LNCAP (cell line): ENCODE results near the gene HIRIP3.

Experiments
- CTCF ChIP-seq: fragments of 450-650 bp; IDR thresholded peaks from 2 replicates; pipeline ENCODE4 v1.5.1; 2017; ENCODE audit warnings: mild to moderate bottlenecking

The HIRIP3 gene, protein sequence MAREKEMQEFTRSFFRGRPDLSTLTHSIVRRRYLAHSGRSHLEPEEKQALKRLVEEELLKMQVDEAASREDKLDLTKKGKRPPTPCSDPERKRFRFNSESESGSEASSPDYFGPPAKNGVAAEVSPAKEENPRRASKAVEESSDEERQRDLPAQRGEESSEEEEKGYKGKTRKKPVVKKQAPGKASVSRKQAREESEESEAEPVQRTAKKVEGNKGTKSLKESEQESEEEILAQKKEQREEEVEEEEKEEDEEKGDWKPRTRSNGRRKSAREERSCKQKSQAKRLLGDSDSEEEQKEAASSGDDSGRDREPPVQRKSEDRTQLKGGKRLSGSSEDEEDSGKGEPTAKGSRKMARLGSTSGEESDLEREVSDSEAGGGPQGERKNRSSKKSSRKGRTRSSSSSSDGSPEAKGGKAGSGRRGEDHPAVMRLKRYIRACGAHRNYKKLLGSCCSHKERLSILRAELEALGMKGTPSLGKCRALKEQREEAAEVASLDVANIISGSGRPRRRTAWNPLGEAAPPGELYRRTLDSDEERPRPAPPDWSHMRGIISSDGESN

GRCh38 chr16:29995324-29995910 lies at the start of gene HIRIP3:
Gene HIRIP3, minus strand, starts transcription at chr16:29995617. Its CDS starts 12 bp downstream, at chr16:29995605.
- no peak for TF ChIP-seq CTCF

- peak; percentile 42 for TF ChIP-seq CTCF
These were observed 46.4 kb upstream of the HIRIP3 start for GRCh38 chr16:30041841-30042240.

- TF ChIP-seq CTCF: no peak
These were observed 44.8 kb upstream of the HIRIP3 start for GRCh38 chr16:30040221-30040620.

DNA sequence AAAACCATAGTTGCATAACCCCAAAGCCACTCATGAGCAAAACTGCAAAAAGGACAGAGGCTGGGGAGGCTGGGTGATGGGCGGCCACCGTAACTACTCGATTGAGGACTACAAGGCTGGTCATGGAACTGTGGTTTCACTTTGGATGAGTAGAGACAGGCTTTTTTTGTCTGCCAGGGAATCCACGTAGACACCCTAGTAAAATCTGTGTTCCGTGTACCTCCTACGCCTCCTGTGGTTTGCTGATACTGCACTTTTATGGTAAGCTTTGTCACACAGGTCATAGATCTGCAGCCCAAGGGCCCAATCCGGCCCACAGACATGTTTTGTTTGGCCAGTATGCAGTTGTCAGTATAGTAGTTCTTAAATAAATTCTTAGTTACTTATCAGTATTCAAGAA lies 37.9 kb upstream of the HIRIP3 start:
- TF ChIP-seq CTCF: no peak

DNA sequence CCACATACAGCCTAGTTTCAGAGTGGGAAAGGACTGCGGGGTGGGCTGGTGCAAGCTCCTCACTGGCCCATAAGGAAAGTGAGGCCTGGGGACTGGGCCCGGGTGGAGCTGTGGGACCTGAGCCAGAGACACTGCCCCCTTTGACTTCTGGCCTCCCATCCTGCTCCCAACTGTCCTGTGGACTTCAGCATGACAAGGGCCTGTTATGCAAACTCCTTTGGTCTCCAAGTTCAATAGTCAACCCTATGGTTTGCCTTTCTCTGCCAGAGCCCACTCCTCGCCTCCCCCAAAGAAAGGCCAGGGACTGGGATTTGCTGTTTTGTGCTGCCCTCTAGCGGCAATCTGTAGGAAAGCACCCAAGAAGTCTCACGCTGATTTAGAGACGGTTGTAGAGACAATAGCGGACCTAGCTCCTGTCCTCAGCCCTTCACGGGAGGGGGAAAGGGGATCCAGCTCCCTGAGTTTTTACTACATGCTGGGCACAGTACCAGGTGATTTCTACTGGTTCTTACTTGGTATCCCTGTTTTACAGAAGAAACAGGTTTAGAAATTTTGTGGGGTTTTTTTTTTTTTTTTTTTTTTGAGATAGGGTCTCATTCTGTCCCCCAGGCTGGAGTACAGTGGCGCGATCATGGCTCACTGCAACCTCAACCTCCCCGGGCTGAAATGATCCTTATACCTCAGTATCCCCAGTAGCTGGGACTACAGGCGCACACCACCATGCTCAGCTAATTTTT lies 36.8 kb upstream of the HIRIP3 start:
- TF ChIP-seq CTCF: peak; percentile 88

GRCh38 chr16:30031477-30031918 lies 36.1 kb upstream of the HIRIP3 start:
- TF ChIP-seq CTCF: no peak

DNA sequence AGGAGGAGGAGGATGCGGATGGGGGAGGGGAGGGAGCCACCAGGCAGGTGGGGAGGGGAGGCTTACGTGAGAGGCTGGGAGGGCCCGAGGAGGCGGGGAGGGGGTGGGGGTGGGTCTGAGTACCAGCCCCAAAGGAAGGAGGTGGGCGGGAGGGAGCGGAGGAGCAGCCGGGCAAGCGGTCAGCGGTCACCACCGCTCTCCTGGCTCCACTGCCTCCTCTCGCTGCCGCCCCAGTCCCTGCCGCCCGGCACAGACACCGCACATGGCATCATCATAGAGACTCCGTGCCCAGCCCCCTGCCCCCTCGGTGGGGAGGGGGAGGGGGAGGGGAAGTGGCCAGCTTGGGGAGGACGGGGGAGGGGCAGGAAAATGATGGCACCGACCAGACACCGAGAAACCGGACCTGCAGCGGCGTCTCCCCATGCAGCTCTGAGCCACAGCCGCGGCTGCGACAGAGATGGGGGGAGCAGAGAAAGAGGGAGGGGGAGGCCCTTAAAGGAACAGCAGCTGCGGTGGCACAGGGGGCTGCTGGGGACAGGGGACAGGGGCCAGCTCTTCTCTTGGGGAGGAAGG lies 35.5 kb upstream of the HIRIP3 start, which contains the start of gene TLCD3B:
Gene TLCD3B (minus strand): TSS at position 431 of the 573 bp plus-strand sequence. CDS start 744 bp downstream, outside the sequence.
- no peak for TF ChIP-seq CTCF
